ENCODE data around the gene RNU2-63P. TPM values are rescaled to one million over a fixed set of nuclear protein-coding genes. Genes with fewer than 3 reads are reported as not detected.
"Not testable (repeated sequence)": the region's sequence is repeated elsewhere in the genome, so short reads cannot be mapped to it uniquely, and the experiment has no call there.

The RNU2-63P gene
- total and polyA plus RNA-seq, 2 experiments from 2014 or later: 2.0 TPM; not detected in 1

- TF ChIP-seq ZNF462 (CRISPR knock-in tag; IDR thresholded peaks at IDR 0.05) (no peak), ZNF331 (CRISPR knock-in tag; IDR thresholded peaks at IDR 0.05; ENCODE audit: low read depth) (no peak), EZH2 (IDR thresholded peaks at IDR 0.05; ENCODE audit: low read depth, unreplicated experiment) (no peak), JUNB (IDR thresholded peaks at IDR 0.05; ENCODE audit: unreplicated experiment) (no peak), CTCF (conservative IDR thresholded peaks at IDR 0.05; ENCODE audit: low read depth in 2 of 2) (no peak)
These were observed 2.6 kb upstream of the RNU2-63P start (continued) for GRCh38 chr2:88018909-88019308.

GRCh38 chr2:88018077-88018805, 1.9 kb upstream of the RNU2-63P start:
- not testable (repeated sequence) for H3K4me1 ChIP-seq (ENCODE audit: insufficient read depth); H4K20me1 ChIP-seq (replicated peaks; ENCODE audit: insufficient read depth); H3K36me3 ChIP-seq (ENCODE audit: insufficient read depth); H3K27ac ChIP-seq (ENCODE audit: low read depth); DNase-seq (ENCODE audit: low spot score); ATAC-seq; H3F3A ChIP-seq (replicated peaks; ENCODE audit: low read depth); H3K27me3 ChIP-seq (ENCODE audit: insufficient read depth); H3K4me3 ChIP-seq; H2AFZ ChIP-seq; H3K27ac Mint-ChIP-seq; H3K79me2 ChIP-seq (replicated peaks; ENCODE audit: insufficient read depth); H3K9me2 ChIP-seq (ENCODE audit: insufficient read depth)
- Mint-ChIP-seq H3K27me3 (ENCODE audit: insufficient read depth, low read depth, poor library complexity) (peaks cover 14% of the 10 kb centered on the region), H3K4me3 (peak overlapping the region; percentile 33; the same call in 1 of the 3 replicates), H3K4me1 (peaks cover 27% of the 10 kb centered on the region), H3K36me3 (ENCODE audit: low read depth) (peaks cover 19% of the 10 kb centered on the region), H3K9me3 (peaks cover 21% of the 10 kb centered on the region)
- H3K4me2 ChIP-seq: peak overlapping the region; percentile 77

GRCh38 chr2:88017780-88018038, 1.4 kb upstream of the RNU2-63P start:
- not testable (repeated sequence) for H3K36me3 ChIP-seq (ENCODE audit: insufficient read depth); H3K79me2 ChIP-seq (replicated peaks; ENCODE audit: insufficient read depth); DNase-seq (ENCODE audit: low spot score); H3K27me3 ChIP-seq (ENCODE audit: insufficient read depth); H2AFZ ChIP-seq; H4K20me1 ChIP-seq (replicated peaks; ENCODE audit: insufficient read depth); H3K27ac ChIP-seq (ENCODE audit: low read depth); H3F3A ChIP-seq (replicated peaks; ENCODE audit: low read depth); H3K27ac Mint-ChIP-seq; H3K4me1 ChIP-seq (ENCODE audit: insufficient read depth); H3K9me2 ChIP-seq (ENCODE audit: insufficient read depth); ATAC-seq
- Mint-ChIP-seq H3K27me3 (ENCODE audit: insufficient read depth, low read depth, poor library complexity) (peaks cover 14% of the 10 kb centered on the region), H3K36me3 (ENCODE audit: low read depth) (peaks cover 19% of the 10 kb centered on the region), H3K4me1 (peaks cover 24% of the 10 kb centered on the region), H3K9me3 (peaks cover 21% of the 10 kb centered on the region), H3K4me3 (peak overlapping the region; percentile 96)
- H3K4me3 ChIP-seq: peak overlapping the region; percentile 69
- peak overlapping the region; percentile 77 for H3K4me2 ChIP-seq

All from GM23338 (cell line).